GM21529 (cell line): ENCODE data around the gene TM2D1.
"Not testable (repeated sequence)": the region's sequence is repeated elsewhere in the genome, so short reads cannot be mapped to it uniquely, and the experiment has no call there.

ENCODE experiments used
- ATAC-seq: cut with Tn5 transposase; IDR thresholded peaks from one replicate; pipeline ENCODE4 v1.9.1; 2021; ENCODE audit not compliant: unreplicated experiment

Gene TM2D1

GRCh38 chr1:61724813-61725694, at the start of gene TM2D1:
TM2D1 (minus strand) TSS chr1:61725141; CDS start chr1:61725120, 21 bp downstream.
- peak; percentile 100 for ATAC-seq

GRCh38 chr1:61770131-61770530, 45.2 kb upstream of the TM2D1 start:
- no peak for ATAC-seq

DNA sequence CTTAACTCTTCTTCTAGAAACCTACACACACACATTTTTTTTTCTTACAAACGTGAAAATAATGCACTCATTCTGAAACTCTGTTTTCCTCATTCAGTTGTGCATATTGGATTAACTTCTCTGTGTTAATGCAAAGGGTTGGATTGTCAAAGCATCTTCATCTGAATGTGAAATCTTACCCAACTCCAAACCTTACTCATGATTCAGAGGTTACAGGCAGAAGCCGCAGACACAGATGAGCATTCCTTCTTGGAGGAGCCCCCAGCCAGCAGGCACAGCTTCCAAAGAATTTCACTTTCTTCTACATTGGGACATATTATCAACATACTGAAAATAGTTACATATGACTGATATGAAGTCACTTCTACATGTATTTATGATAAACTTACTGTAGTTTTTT, 33.0 kb upstream of the TM2D1 start:
- ATAC-seq: no peak

- ATAC-seq: no peak
Observed at GRCh38 chr1:61756773-61757172, 31.8 kb upstream of the TM2D1 start.

DNA sequence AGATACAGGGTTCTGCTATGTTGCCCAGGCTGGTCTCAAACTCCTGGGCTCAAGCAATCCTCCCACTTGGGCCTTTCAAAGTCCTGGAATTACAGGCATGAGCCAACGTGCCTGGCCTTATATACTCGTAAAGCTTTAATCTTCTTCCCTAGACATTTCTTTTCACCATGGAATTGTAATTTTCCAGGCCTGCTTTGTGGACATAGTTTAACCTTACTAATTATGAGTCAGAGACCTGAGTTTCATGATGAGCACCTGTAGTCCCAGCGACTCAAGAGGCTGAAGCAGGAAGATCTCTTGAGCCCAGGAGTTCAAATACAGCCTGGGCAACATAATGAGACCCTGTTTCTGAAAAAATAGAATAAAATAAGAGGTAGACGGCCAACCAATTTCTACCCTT, 29.6 kb upstream of the TM2D1 start:
- ATAC-seq: no peak

DNA sequence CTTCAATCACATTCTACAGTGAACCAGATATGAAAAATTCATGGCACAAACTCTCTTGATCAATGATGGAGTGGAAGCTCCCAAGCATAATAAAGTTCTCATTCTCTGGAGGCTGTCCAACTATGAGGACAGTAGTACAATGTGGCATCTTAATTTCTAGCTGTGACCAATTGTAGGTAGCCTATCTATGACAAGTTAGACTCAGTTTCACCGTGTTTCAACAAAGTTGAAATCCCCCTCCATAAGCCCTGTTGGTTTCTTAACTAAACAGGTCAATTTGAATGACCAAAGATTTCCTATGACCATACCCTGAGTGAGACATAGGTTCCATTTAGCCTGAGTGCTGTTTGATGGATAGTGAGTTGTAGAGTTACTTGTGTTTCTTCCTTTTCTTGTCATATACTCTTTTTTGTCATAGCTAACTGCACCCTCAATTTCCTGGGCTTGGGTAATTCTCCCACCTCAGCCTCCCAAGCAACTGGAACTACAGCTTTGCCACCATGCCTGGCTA, 29.1 kb upstream of the TM2D1 start:
- ATAC-seq: no peak

DNA sequence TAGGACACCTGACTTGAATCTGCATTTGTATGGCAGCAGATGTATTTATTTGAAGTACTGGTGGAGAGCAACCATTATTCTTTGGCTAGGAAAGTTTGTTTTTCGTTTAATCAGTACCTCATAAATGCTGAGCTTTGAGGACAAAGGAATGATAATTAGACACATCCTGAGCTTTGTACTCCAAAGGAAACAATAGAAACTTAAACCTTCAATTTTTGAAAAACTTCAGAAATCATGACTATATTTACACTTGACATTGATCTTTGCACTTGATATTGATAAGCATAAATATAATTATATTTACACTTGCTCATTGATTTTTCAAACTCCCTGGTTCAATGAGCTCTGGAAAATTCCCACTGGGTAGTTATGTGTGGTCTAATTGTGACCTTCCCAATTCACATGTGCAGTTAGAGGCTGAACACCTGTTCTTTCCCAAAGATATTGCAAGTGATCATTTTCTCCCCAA, 28.0 kb upstream of the TM2D1 start:
- ATAC-seq: no peak

- no peak for ATAC-seq
Observed at GRCh38 chr1:61749574-61749973, 24.6 kb upstream of the TM2D1 start.

- no peak for ATAC-seq
Observed at GRCh38 chr1:61748566-61748965, 23.6 kb upstream of the TM2D1 start.

DNA sequence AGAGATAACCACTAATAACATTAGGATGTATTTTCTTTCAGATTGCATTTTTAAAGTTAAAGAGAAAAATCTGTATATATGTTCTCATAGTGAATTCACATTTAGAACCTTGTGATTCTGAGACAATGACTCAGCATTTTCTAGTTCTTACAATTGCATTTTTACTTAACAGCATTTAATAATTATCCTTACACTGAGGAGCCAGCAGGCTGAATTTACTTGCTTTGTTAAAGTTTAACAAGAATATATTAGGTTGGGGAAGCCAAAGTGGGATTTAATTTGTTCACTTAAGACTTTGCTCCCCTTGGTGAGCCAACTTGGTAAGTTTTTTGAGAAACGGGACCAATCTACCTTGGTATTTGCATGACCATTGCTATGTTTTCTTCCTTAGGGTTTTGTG, 21.9 kb upstream of the TM2D1 start:
- ATAC-seq: no peak

DNA sequence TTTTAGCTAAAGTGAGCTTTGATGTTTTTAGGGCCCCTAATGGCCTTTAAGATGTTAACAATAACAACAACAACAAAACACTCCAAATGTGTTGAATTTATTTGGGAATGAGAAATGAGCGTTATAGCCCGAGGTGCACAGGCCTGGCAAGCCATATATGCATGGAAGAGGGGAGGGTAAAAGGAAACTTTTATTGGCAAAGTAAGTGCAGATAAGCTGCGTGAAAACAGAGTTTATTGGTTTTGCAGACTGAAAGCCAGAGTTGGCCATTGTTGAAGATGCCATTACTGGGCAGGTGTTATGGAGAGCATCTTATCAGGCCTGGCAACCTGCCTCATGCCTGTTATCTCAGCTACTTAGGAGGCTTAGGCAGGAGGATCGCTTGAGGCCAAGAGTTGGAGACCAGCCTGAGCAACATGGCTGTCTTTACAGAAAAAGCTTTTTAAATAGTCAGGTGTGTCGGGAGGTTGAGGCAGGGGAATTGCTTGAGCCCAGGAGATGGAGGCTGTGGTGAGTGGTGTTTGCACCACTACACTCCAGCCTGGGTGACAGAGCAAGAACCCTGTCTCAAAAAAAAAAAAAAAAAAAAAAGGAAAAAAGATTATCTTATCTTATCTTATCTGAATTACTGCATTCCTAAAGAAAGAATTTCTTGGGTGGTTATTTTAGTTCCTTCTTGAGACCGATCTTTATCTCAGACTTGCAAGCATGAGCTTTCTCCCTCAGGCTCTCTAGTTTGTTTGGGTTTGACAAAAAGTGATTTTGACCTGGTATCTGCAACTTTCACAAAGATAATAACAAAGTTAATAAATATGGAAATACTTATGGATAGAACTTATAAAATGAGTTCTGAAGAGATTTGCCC, 19.0 kb upstream of the TM2D1 start:
- ATAC-seq: no peak

GRCh38 chr1:61743431-61743705, 18.4 kb upstream of the TM2D1 start:
- ATAC-seq: no peak

DNA sequence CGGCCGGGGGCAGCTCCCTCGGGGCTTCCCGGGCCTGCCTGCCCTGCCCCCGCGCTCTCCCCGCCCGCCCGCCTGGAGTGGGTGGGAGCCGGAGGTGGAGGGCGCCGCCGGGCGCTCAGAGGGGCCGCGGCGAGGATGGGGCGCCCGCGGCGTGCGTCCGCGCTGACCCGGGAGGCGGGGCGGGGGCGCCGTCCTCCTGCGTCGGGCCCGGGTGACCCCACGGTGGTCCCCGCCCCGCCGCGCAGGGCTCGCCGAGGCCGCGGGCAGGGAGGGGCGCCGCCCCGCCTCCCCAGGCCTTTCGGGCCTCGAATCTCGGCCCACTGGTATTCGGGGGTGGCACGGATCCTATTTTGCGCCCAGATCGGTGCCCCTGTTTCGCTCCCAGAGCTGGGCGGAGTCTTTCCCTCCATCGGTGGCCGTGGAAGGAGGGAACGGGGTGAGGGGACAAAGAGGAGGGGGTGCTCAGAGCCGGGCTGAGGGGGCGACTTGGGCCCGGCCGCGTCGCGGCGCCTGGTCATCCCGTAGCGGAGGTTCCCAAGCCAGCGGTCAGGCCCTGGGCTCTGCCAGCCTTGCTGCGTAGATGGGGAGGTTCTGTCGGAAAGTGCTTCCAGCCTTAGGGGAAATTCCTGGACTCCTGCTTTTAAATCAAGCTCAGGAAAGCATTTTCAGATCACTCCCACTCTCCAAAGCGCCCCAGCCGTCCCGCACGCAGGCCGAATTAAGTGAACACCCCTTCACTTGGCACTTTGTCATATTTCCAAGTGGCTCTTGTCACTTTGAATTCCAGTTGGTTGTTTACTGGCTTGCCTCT, 17.9 kb upstream of the TM2D1 start:
- ATAC-seq: peak; percentile 53

DNA sequence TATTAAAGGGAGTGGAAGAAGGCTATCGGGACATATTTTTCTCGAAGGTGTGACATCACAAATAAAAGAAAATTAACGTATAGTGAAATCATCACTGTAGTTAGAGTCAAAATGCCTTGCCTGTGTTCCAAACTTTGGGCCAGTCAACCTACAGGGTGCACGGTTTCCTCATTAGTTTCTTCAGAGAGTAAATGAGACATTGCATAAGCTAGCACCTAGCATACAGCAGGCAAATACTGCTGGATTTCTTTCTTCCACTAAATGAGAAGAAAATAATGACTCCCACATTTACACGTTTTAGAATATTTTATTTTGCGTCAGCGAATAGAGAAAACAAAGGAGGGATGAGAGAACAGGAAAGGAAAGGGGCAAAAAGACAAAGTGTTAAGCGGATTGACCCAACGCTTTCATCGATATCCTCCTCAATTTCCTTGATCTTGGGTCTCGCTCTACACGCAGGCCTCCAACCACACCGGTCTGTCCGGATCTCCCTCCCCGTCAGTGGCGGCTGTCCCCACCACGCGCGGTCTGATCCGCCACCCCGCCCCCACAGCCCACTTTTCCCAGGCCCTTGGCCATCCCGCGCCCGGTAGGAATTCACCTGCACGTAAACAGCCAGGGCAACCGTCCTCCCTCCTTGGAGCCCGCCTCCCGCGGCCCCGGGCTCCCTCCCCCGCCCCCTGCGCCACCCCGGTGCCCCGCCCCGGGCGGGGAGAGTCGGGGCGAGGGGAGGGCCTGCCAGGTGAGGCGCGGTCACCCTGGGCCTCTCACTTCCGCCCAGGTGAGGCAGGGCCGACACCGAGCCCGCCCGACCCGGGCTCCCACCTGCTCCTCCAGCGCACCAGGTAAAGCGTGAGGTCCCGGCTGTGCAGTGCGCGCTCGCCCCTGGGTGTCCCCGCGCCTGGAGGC, 17.0 kb upstream of the TM2D1 start, which contains the start of gene PATJ:
Gene PATJ (plus strand): TSS at position 770 of the 909 bp plus-strand sequence. CDS start 20,413 bp downstream, outside the sequence.
- peak; percentile 82 for ATAC-seq

GRCh38 chr1:61740751-61741700, 16.1 kb upstream of the TM2D1 start:
- no peak for ATAC-seq

GRCh38 chr1:61732726-61733125, 7.8 kb upstream of the TM2D1 start:
- ATAC-seq: no peak

- ATAC-seq: not testable (repeated sequence)
Observed at GRCh38 chr1:61730679-61731078, 5.7 kb upstream of the TM2D1 start.

- ATAC-seq: no peak
Observed at GRCh38 chr1:61727544-61727943, 2.6 kb upstream of the TM2D1 start.

GRCh38 chr1:61724506-61724812, 482 bp downstream of the TM2D1 start:
- no peak for ATAC-seq
